Stomach (tissue), 4 donors: ENCODE results near the gene SYNPO2.
"Not testable (repeated sequence)": the region's sequence is repeated elsewhere in the genome, so short reads cannot be mapped to it uniquely, and the experiment has no call there.

Experiments used
- CTCF ChIP-seq, 7 experiments: fragments of 450-650 bp in 4 of 7; fragments of 200-600 bp in 3 of 7; sonication (generic) in 3 of 7; IDR thresholded peaks; one replicate each; pipeline ENCODE4 v1.5.1; 2016 to 2019; ENCODE audit warnings: antibody characterized with exemption in 7 of 7, control low read depth in 2 of 7, mild to moderate bottlenecking in 1 of 7
- POLR2A ChIP-seq, 4 donors: fragments of 450-650 bp; IDR thresholded peaks; one replicate each; pipeline ENCODE4 v1.6.1; 2016; ENCODE audit warnings: antibody characterized with exemption in 4 of 4, control low read depth in 2 of 4, mild to moderate bottlenecking in 1 of 4, moderate library complexity in 1 of 4
- POLR2AphosphoS5 ChIP-seq, 3 donors: sonication (generic); formaldehyde crosslinking; IDR thresholded peaks; one replicate each; pipeline ENCODE4 v1.6.1; 2016; ENCODE audit warnings: antibody characterized with exemption in 3 of 3

GRCh38 chr4:118878507-118878906 is 10.1 kb upstream of the SYNPO2 start:
- TF ChIP-seq POLR2A, CTCF, POLR2AphosphoS5 (IDR thresholded peaks at IDR 0.05): not testable (repeated sequence)
